PC-3 (cell line): ENCODE results near the gene TAS1R2. TPM values are rescaled to one million over a fixed set of nuclear protein-coding genes. Genes with fewer than 3 reads are reported as not detected.

Source experiments
- ATAC-seq: fragments of 200-7000 bp; cut with Tn5 transposase; 2 replicates; pipeline ENCODE4 v1.9.1; 2020; ENCODE audit warnings: mild to moderate bottlenecking, moderate library complexity
- BruUV-seq: library from RNA; stranded (reverse); fragments of 400-500 nt; replicated peaks from 2 replicates; lab custom pipeline; 2021; lab: Mats Ljungman, UMichigan
- CTCF ChIA-PET: fragments of 300-600 bp; sonication (Branson Sonifier 250); formaldehyde crosslinking; loops from one replicate; lab custom pipeline; 2022; ENCODE audit warnings: antibody characterized with exemption; lab: Charles Lee
- POLR2A ChIA-PET: fragments of 300-600 bp; sonication (Branson Sonifier 250); formaldehyde crosslinking; loops from one replicate; lab custom pipeline; 2022; ENCODE audit warnings: antibody characterized with exemption; ENCODE audit not compliant: unreplicated experiment; lab: Charles Lee
- DNase-seq: peaks from one replicate; pipeline ENCODE4 v3.0.0-alpha.2; 2015
- H2AFZ ChIP-seq: fragments of 300-600 bp; sonication (generic); 2 replicates; pipeline ENCODE4 v1.6.0; 2016; ENCODE audit warnings: antibody characterized with exemption, low read length
- H3F3A ChIP-seq: fragments of 300-600 bp; sonication (generic); one replicate; pipeline ENCODE4 v1.6.0; 2017; ENCODE audit warnings: antibody characterized with exemption, low read length, control low read depth, mild to moderate bottlenecking; ENCODE audit not compliant: unreplicated experiment
- H3K27ac ChIP-seq: fragments of 300-600 bp; sonication (generic); 2 replicates; pipeline ENCODE4 v1.5.1; 2016; ENCODE audit warnings: mild to moderate bottlenecking, low read length
- H3K27me3 ChIP-seq: fragments of 300-600 bp; sonication (generic); 2 replicates; pipeline ENCODE4 v1.6.1; 2016; ENCODE audit warnings: low read length, mixed read lengths
- H3K36me3 ChIP-seq: fragments of 300-600 bp; sonication (generic); 2 replicates; pipeline ENCODE4 v1.6.1; 2016; ENCODE audit warnings: low read depth, mixed run types, low read length, mixed read lengths
- H3K4me1 ChIP-seq: fragments of 300-600 bp; sonication (generic); 2 replicates; pipeline ENCODE4 v1.5.1; 2016; ENCODE audit warnings: low read length; ENCODE audit not compliant: insufficient read depth
- H3K4me2 ChIP-seq: fragments of 300-600 bp; sonication (generic); 2 replicates; pipeline ENCODE4 v1.6.0; 2016; ENCODE audit warnings: low read length
- H3K4me3 ChIP-seq: fragments of 300-600 bp; sonication (generic); 2 replicates; pipeline ENCODE4 v1.5.1; 2016; ENCODE audit warnings: mild to moderate bottlenecking, low read length, mixed read lengths
- H3K79me2 ChIP-seq: fragments of 300-600 bp; sonication (generic); 2 replicates; pipeline ENCODE4 v1.6.1; 2017; ENCODE audit warnings: low read length, mixed read lengths
- H3K9ac ChIP-seq: fragments of 300-600 bp; sonication (generic); 2 replicates; pipeline ENCODE4 v1.6.0; 2016; ENCODE audit warnings: mild to moderate bottlenecking, low read length
- H3K9me2 ChIP-seq: fragments of 300-600 bp; sonication (generic); replicated peaks from 2 replicates; pipeline ENCODE4 v1.6.1; 2016; ENCODE audit warnings: mixed run types, low read length, mixed read lengths
- H3K9me3 ChIP-seq: fragments of 300-600 bp; sonication (generic); 2 replicates; pipeline ENCODE4 v1.6.1; 2016; ENCODE audit warnings: low read length, mixed read lengths
- H4K20me1 ChIP-seq: fragments of 300-600 bp; sonication (generic); 2 replicates; pipeline ENCODE4 v1.6.1; 2016; ENCODE audit warnings: low read length, mixed read lengths
- CTCF ChIP-seq: fragments of 300-600 bp; sonication (generic); conservative IDR thresholded peaks from 2 replicates; pipeline ENCODE4 v1.5.1; 2017; ENCODE audit warnings: antibody characterized with exemption, low read depth, mild to moderate bottlenecking, low read length
- EZH2 ChIP-seq: fragments of 300-600 bp; sonication (generic); IDR thresholded peaks from one replicate; pipeline ENCODE4 v1.6.1; 2017; ENCODE audit warnings: antibody characterized with exemption, mild to moderate bottlenecking, low read length; ENCODE audit not compliant: unreplicated experiment
- EZH2phosphoT487 ChIP-seq: fragments of 300-600 bp; sonication (generic); IDR thresholded peaks from 2 replicates; pipeline ENCODE4 v1.6.1; 2018; ENCODE audit warnings: mild to moderate bottlenecking, antibody characterized with exemption, low read length, borderline replicate concordance
- intact Hi-C: fragments of 100-400 bp; cut with micrococcal nuclease; formaldehyde crosslinking; loops from 2 replicates; pipeline ENCODE4 v1.9.0; 2023
- total RNA-seq: library from RNA; depleted of rRNA; stranded (reverse); fragments of >200 nt; gene quantifications from 2 replicates; pipeline ENCODE4 v1.2.3, GENCODE V29; 2014

Gene TAS1R2
- total RNA-seq, 1 experiment from 2014 or later: not detected

- CTCF ChIA-PET: no interaction called here
Measured at GRCh38 chr1:18866846-18867245, 7.4 kb upstream of the TAS1R2 start.

GRCh38 chr1:18866314-18866713 lies 6.9 kb upstream of the TAS1R2 start:
- no peaks in the 10 kb centered on the region for H3K4me1 ChIP-seq
- peaks cover 25% of the 10 kb centered on the region for H3K27me3 ChIP-seq
- no peaks in the 10 kb centered on the region for H4K20me1 ChIP-seq
- BruUV-seq: no TSS peak
- CTCF ChIA-PET: no interaction called here
- POLR2A ChIA-PET: no interaction called here
- intact Hi-C loops: no loop called here
- H3K4me2 ChIP-seq: no peak overlapping the region
- ATAC-seq (no peak), DNase-seq (no peak)
- no peaks in the 10 kb centered on the region for H3K9me3 ChIP-seq
- no peaks in the 10 kb centered on the region for H3K9me2 ChIP-seq
- TF ChIP-seq CTCF: no peak
- TF ChIP-seq EZH2: no peak
- TF ChIP-seq EZH2phosphoT487: no peak
- H3K4me3 ChIP-seq: no peak overlapping the region
- no peak overlapping the region for H3K9ac ChIP-seq
- no peaks in the 10 kb centered on the region for H3K36me3 ChIP-seq
- no peak overlapping the region for H3K27ac ChIP-seq
- H3F3A ChIP-seq: no peaks in the 10 kb centered on the region
- H3K79me2 ChIP-seq: no peaks in the 10 kb centered on the region
- H2AFZ ChIP-seq: no peak overlapping the region

More at GRCh38 chr1:18866846-18867245, 7.4 kb upstream of the TAS1R2 start:
- H3K27ac ChIP-seq: no peak overlapping the region
- H3K4me1 ChIP-seq: no peaks in the 10 kb centered on the region
- no peak overlapping the region for H3K4me2 ChIP-seq
- H3K4me3 ChIP-seq: no peak overlapping the region
- no peaks in the 10 kb centered on the region for H4K20me1 ChIP-seq
- no peak for DNase-seq
- no peaks in the 10 kb centered on the region for H3K79me2 ChIP-seq
- H3K9ac ChIP-seq: no peak overlapping the region
- ATAC-seq: no peak
- intact Hi-C loops: no loop called here
- peaks cover 25% of the 10 kb centered on the region for H3K27me3 ChIP-seq
- POLR2A ChIA-PET: no interaction called here
- H2AFZ ChIP-seq: no peak overlapping the region
- no peaks in the 10 kb centered on the region for H3K36me3 ChIP-seq
- H3K9me3 ChIP-seq: no peaks in the 10 kb centered on the region
- H3F3A ChIP-seq: no peaks in the 10 kb centered on the region
- no peaks in the 10 kb centered on the region for H3K9me2 ChIP-seq
- no TSS peak for BruUV-seq
- no peak for TF ChIP-seq EZH2phosphoT487
- no peak for TF ChIP-seq EZH2
- no peak for TF ChIP-seq CTCF

GRCh38 chr1:18865176-18865575 lies 5.7 kb upstream of the TAS1R2 start:
- Histone ChIP-seq H4K20me1 (no peaks in the 10 kb centered on the region), H3K36me3 (no peaks in the 10 kb centered on the region), H3K27me3 (peaks cover 25% of the 10 kb centered on the region), H3K4me1 (no peaks in the 10 kb centered on the region), H3K9me3 (no peaks in the 10 kb centered on the region), H3K27ac (no peak overlapping the region), H3K4me3 (no peak overlapping the region), H2AFZ (no peak overlapping the region), H3K79me2 (no peaks in the 10 kb centered on the region), H3F3A (no peaks in the 10 kb centered on the region), H3K9me2 (no peaks in the 10 kb centered on the region), H3K9ac (no peak overlapping the region), H3K4me2 (no peak overlapping the region)
- POLR2A ChIA-PET: no interaction called here
- intact Hi-C loops: no loop called here
- no peak for ATAC-seq
- CTCF ChIA-PET: no interaction called here
- BruUV-seq: no TSS peak
- TF ChIP-seq CTCF (no peak), EZH2phosphoT487 (no peak), EZH2 (no peak)
- DNase-seq: no peak
